VCaP (cell line): ENCODE measurements around the gene PON3.

Experiments
- H3K27ac ChIP-seq: fragments of 450-650 bp; 2 replicates; pipeline ENCODE4 v1.5.1; 2017
- TF ChIP-seq, protein P1 (sequence below): fragments of 450-650 bp; conservative IDR thresholded peaks from 2 replicates; pipeline ENCODE4 v1.5.1; 2017; ENCODE audit warnings: mild to moderate bottlenecking, moderate library complexity

The PON3 gene

DNA sequence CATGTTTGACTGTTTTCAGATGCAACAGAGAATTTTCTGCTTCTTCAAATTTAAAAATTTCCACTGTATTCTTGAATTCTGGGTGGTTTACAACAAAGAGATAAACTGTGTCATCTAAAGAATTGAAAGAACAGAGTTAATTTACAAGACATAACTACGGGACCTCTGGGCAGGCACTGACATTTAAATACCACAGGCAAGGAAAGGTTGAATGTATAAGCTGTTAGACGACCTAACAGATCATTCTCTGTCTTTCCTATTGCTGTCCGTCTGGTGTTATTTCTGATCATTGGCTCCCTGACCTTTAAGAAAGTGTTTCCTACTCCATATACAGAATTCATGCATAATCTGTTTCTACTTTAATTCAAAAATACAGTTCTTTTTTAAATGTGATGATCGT is 15.5 kb upstream of the PON3 start:
- H3K27ac ChIP-seq, result no peak overlapping the region
- TF ChIP-seq, protein P1, sequence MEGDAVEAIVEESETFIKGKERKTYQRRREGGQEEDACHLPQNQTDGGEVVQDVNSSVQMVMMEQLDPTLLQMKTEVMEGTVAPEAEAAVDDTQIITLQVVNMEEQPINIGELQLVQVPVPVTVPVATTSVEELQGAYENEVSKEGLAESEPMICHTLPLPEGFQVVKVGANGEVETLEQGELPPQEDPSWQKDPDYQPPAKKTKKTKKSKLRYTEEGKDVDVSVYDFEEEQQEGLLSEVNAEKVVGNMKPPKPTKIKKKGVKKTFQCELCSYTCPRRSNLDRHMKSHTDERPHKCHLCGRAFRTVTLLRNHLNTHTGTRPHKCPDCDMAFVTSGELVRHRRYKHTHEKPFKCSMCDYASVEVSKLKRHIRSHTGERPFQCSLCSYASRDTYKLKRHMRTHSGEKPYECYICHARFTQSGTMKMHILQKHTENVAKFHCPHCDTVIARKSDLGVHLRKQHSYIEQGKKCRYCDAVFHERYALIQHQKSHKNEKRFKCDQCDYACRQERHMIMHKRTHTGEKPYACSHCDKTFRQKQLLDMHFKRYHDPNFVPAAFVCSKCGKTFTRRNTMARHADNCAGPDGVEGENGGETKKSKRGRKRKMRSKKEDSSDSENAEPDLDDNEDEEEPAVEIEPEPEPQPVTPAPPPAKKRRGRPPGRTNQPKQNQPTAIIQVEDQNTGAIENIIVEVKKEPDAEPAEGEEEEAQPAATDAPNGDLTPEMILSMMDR, result no peak

- TF ChIP-seq, protein P1, result no peak
These were observed 14.9 kb upstream of the PON3 start for GRCh38 chr7:95411036-95411435.

GRCh38 chr7:95407751-95408150 is 11.6 kb upstream of the PON3 start:
- H3K27ac ChIP-seq, result no peak overlapping the region
- TF ChIP-seq, protein P1, result no peak

More at GRCh38 chr7:95411036-95411435, 14.9 kb upstream of the PON3 start:
- H3K27ac ChIP-seq, result no peak overlapping the region

GRCh38 chr7:95405800-95406199 is 9.6 kb upstream of the PON3 start:
- TF ChIP-seq, protein P1, result no peak
- no peak overlapping the region for H3K27ac ChIP-seq

DNA sequence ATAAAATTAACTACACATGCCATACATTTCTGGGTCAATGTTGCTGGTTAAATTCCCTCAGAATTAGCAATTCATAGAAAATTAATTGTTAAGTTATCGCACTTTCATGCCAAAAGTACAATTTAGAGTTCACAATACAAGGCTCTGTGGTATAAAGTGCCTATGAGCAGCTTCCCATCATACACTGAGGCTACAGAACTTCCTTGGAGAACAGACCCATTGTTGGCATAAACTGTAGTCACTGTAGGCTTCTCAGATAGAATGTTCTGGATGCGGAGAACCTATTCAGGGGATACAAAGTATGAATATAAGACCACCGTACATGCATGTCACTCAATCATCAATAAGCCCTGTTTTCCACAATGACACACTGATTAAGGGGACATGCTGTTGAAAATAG is 9.0 kb upstream of the PON3 start:
- TF ChIP-seq, protein P1, result no peak
- no peak overlapping the region for H3K27ac ChIP-seq

- TF ChIP-seq, protein P1, result no peak
- H3K27ac ChIP-seq, result no peak overlapping the region
These were observed 8.2 kb upstream of the PON3 start for GRCh38 chr7:95404316-95404865.

- H3K27ac ChIP-seq, result no peak overlapping the region
- TF ChIP-seq, protein P1, result no peak
These were observed 2.2 kb upstream of the PON3 start for GRCh38 chr7:95398155-95398940.
